Stimulated activated CD4-positive, alpha-beta T cell treated with anti-CD3 and anti-CD28 coated beads, TNF-alpha, amount 100 ng/mL, for 4 hours (primary cell): ENCODE results near the gene COCH.
"Not testable (repeated sequence)": the region's sequence is repeated elsewhere in the genome, so short reads cannot be mapped to it uniquely, and the experiment has no call there.

Experiments
- DNase-seq, 3 experiments: peaks; one replicate each; pipeline ENCODE4 v3.0.0-alpha.2; 2020; ENCODE audit warnings: low read depth in 3 of 3

COCH gene

GRCh38 chr14:30925254-30925653 lies 50.9 kb downstream of the COCH start:
- no peak for DNase-seq

GRCh38 chr14:30928462-30928861 lies 54.1 kb downstream of the COCH start:
- DNase-seq: no peak

GRCh38 chr14:30933937-30934336 lies 59.6 kb downstream of the COCH start:
- not testable (repeated sequence) for DNase-seq

GRCh38 chr14:30935445-30935844 lies 61.1 kb downstream of the COCH start:
- no peak for DNase-seq

- DNase-seq: no peak
Measured at GRCh38 chr14:30938617-30939016, 64.3 kb downstream of the COCH start.
